ENCODE measurements around the gene DDX24.

- TF ChIP-seq CTCF (optimal IDR thresholded peaks at IDR 0.05 in 1 of 3, IDR thresholded peaks at IDR 0.05 in 1 of 3, conservative IDR thresholded peaks at IDR 0.05 in 1 of 3; ENCODE audit: extremely low read depth in 1 of 3, insufficient read depth in 2 of 3, low read length in 3 of 3) (no peak), EZH2 (IDR thresholded peaks at IDR 0.05; ENCODE audit: low read length) (no peak)
Measured at GRCh38 chr14:94079891-94080620, 946 bp downstream of the DDX24 start.

Measured in keratinocyte (primary cell).